Astrocyte of the spinal cord (primary cell): ENCODE data around the gene PHLPP1.

ENCODE experiments used
- DNase-seq: peaks from one replicate; pipeline ENCODE4 v3.0.0; 2011; ENCODE audit warnings: low read depth, low spot score
- H3K4me3 ChIP-seq: 2 replicates; pipeline ENCODE4 v1.5.1; 2011; ENCODE audit warnings: low read depth, mild to moderate bottlenecking, low read length, moderate library complexity
- in situ Hi-C: cut with HindIII; loops from 2 replicates; pipeline ENCODE4 v1.10.0; 2017; ENCODE audit warnings: low sequenced_read_pairs
- TF ChIP-seq, protein P1 (sequence below): IDR thresholded peaks from 2 replicates; pipeline ENCODE4 v1.5.1; 2012; ENCODE audit warnings: low read depth, mild to moderate bottlenecking, low read length, inconsistent platforms

PHLPP1 gene

DNA sequence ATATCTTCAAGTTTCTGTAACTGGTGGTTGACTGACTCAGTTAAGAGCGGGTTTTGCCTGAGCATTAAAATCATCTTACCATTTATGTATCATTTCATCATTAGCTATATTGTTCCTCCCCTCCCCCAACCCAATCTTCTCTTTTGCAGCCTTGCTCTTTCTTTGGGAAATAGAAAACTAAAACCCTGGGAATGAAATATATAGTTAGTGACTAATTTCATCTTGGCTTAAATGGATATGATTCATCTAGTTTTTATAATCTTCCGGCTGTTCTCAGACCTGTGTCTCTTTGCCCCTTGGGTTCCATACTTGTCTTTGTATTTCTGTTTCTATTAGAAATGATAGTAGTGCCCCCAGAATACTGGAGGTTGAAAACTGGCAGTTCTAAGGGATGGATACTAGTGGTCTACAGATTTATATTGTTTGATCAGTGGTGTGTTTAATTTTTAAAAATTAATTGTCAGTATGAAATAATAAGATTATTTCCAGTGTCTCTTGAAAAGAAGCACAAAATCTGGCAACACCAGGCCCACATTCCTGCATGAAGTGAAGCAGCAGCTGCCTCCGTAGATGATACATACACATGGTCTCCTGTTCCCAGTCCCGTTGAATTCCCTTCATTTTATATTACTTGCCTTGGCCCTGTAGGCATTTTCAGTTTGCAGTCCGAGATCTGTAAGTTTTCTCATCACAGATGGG is 44.5 kb downstream of the PHLPP1 start:
- TF ChIP-seq, protein P1, sequence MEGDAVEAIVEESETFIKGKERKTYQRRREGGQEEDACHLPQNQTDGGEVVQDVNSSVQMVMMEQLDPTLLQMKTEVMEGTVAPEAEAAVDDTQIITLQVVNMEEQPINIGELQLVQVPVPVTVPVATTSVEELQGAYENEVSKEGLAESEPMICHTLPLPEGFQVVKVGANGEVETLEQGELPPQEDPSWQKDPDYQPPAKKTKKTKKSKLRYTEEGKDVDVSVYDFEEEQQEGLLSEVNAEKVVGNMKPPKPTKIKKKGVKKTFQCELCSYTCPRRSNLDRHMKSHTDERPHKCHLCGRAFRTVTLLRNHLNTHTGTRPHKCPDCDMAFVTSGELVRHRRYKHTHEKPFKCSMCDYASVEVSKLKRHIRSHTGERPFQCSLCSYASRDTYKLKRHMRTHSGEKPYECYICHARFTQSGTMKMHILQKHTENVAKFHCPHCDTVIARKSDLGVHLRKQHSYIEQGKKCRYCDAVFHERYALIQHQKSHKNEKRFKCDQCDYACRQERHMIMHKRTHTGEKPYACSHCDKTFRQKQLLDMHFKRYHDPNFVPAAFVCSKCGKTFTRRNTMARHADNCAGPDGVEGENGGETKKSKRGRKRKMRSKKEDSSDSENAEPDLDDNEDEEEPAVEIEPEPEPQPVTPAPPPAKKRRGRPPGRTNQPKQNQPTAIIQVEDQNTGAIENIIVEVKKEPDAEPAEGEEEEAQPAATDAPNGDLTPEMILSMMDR, result no peak
- in situ Hi-C loops, result no loop called here
- peak; percentile 66 for DNase-seq
- no peak overlapping the region for H3K4me3 ChIP-seq

- peak; percentile 61 for DNase-seq
- H3K4me3 ChIP-seq, result no peak overlapping the region
- in situ Hi-C loops, result no loop called here
- TF ChIP-seq, protein P1, result no peak
Measured at GRCh38 chr18:62760403-62760734, 45.0 kb downstream of the PHLPP1 start.

DNA sequence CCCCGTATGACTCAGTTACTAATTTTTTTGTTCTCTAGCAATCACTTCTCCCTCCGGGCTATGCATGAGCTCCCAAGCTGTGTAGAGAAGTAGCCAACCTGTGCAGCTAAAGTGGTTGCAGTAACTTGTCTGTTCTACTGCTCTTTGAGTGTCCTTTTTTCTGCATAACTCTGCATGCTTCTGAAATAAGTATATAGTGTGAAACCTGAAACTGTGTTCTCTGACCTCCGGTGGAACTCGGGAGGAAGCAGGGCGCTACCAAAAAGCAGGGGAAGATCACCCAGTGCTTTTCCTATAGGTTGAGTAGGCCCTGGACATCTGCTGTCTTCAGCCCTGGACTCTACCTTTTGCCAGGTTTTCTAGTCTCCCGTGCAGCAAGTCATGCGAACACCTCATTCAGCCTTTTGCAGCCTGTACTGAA is 47.8 kb downstream of the PHLPP1 start:
- TF ChIP-seq, protein P1, result no peak
- in situ Hi-C loops, result no loop called here
- no peak for DNase-seq
- H3K4me3 ChIP-seq, result no peak overlapping the region

DNA sequence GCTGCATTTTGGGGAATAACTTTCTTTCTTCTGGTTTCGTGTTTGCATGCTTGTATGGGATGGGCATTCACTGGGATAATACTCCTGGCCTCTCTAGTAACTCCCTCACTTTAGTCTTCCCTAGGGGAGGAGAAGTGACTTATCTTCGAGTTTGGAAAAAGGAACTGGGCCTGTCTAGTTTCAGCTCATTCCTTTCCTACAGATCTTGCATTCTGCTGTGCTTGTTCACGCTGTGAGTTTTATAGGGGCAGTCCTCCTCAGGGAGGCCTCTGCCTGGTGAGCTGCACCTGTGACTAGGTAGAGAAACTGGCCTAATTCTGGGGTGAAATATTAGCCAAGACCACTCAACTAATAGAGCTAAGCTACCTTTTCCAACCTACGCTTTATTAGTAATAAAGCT is 50.9 kb downstream of the PHLPP1 start:
- H3K4me3 ChIP-seq, result no peak overlapping the region
- in situ Hi-C loops, result no loop called here
- no peak for DNase-seq
- TF ChIP-seq, protein P1, result no peak

DNA sequence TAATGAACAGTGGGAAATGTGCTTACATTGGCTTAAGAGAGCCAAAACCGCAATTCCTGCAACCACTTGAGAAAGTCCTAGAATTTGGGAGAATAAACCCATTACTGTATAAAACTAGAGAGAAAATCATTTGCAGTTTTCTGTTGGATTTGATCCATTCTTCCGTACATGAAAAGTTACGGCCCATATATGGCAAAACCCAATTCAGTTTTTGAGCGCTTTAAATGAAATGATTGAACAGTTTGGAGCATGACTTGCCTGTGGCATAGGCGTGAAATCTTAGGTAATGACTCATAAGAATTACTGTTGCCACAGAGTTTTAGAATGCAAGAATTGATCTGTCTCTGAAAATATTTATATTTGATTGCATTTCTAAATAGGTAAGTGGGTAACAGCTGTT is 52.0 kb downstream of the PHLPP1 start:
- H3K4me3 ChIP-seq, result no peak overlapping the region
- peak; percentile 82 for DNase-seq
- TF ChIP-seq, protein P1, result no peak
- in situ Hi-C loops, result no loop called here

- H3K4me3 ChIP-seq, result no peak overlapping the region
- TF ChIP-seq, protein P1, result no peak
- DNase-seq, result no peak
- in situ Hi-C loops, result no loop called here
Measured at GRCh38 chr18:62767836-62768557, 52.7 kb downstream of the PHLPP1 start.
